Epidermal melanocyte (primary cell): ENCODE measurements around the gene DHRSX.
"Not testable (repeated sequence)": the region's sequence is repeated elsewhere in the genome, so short reads cannot be mapped to it uniquely, and the experiment has no call there.

Source experiments
- DNase-seq: peaks from one replicate; pipeline ENCODE4 v3.0.0; 2011; ENCODE audit warnings: low spot score; ENCODE audit not compliant: insufficient read length

The DHRSX gene

GRCh38 chrX:2226182-2226581 is 274.6 kb downstream of the DHRSX start:
- DNase-seq = no peak

DNA sequence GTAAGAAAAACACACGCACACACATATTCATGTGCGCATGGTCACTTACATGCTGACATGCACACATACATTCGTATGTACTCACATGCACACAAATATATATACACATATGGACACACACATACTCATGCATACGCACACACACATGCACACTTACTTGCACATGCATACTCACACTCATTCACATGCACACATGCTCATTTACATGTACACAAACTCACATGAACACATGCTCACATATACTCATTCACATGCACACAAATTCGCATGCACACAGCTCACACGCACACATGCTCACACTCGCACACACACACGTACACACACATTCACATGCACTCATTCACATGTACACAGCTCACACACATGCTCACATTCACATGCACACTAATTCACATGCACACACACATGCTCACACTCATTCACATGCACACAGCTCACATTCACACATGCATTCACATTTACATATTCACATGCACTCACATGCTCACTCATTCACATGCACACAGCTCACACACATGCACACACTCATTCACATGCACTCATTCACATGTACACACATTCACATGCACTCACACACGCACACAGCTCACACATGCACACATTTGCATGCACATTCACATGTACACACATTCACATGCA is 276.1 kb downstream of the DHRSX start:
- DNase-seq = no peak

DNA sequence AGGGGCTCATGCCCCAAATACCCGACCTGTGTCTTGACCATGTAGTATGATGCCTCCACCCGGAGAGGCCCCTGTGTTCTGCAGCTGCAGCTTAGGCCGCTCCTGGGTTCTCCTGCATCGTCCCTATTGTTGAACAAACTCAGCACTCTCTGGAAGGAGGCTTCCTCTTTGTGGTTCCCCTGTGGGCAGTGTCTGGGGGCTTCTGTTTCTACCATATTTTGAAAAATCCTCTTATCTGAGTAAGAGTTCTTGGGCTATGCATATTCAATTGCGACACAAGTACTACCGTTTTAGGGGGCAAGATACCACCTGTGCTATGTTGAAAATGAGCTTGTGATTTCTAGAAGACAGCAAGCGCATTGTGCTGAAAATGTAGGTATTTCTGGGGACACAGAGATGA is 276.6 kb downstream of the DHRSX start:
- DNase-seq = no peak

DNA sequence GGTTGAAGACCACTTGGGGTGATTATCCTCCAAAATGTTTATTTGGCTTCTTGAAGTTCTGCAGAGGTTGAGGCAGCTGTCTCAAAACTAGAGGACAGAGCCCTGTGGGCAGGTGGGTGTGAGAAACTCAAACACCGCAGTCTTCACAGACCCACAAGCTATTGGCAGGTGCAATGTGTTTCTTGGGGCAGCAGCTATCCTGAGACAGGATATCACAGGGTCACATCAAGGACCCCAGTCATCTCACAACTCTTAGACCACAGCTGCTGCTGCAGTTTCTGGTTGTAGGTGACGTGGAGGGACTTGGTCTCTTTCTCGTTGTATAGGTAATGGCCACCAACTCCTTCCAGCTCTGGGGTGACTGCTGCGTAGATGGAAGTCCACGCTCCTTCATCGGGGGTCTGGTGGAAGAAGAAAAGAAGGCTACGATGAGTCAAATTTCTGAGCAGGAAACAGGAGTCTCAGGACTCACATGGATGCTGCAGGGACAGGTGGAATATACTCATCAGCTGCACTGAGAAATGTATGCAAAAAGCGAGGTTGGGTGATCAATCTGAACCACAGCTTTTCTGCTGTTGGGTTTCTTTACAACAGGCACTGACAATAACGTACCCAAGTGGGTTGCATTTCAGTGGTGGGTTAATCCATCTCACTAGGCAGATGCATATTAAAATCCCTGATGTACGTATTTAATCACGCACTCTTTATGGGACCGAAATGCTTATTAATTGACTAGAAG is 279.8 kb downstream of the DHRSX start:
- no peak for DNase-seq

GRCh38 chrX:2220296-2220695 is 280.5 kb downstream of the DHRSX start:
- DNase-seq = no peak

DNA sequence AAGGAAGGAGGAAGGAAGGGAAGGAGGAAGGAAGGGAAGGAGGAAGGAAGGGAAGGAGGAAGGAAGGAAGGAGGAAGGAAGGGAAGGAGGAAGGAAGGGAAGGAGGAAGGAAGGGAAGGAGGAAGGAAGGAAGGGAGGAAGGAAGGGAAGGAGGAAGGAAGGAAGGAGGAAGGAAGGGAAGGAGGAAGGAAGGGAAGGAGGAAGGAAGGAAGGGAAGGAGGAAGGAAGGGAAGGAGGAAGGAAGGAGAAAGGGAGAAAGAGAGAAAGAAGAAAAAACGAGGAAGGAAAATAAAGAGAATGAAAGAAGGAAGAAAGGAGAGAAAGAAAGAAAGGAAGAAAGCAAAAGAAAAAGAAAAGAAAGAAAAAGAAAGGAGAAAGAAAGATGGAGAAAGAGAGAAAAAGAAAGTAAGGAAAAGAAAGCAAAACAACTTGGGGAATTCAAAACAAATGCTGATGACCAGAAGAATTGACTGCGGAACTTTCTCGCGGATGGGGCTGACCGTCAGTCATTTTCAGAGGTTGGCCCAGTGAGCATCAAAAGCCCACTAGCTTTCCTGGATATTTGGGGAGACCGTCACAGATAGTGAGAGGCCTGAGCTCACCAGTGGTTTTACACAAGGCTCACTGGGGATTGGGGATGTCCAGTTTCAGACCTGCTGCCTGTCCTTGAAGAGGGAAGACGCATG is 286.5 kb downstream of the DHRSX start:
- DNase-seq = not testable (repeated sequence)

DNA sequence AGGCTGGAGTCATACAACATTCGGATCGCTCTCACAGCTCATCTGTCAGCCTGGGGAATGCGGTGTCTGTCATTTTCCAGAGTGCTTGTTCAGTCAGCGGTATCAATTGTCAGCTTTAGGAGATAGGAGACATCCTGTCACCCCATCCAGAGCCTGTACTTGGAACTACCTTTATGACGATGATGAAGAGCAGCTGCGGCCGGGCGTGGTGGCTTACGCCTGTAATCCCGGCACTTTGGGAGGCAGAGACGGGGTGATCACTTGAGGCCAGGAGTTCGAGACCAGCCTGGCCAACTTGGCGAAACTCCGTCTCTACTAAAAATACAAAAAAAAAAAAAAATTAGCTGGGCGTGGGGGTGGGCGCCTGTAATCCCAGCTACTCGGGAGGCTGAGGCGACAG is 289.1 kb downstream of the DHRSX start:
- not testable (repeated sequence) for DNase-seq

- no peak for DNase-seq
These were observed 307.5 kb downstream of the DHRSX start for GRCh38 chrX:2193273-2193592.

GRCh38 chrX:2192584-2193272 is 308.0 kb downstream of the DHRSX start:
- no peak for DNase-seq

DNA sequence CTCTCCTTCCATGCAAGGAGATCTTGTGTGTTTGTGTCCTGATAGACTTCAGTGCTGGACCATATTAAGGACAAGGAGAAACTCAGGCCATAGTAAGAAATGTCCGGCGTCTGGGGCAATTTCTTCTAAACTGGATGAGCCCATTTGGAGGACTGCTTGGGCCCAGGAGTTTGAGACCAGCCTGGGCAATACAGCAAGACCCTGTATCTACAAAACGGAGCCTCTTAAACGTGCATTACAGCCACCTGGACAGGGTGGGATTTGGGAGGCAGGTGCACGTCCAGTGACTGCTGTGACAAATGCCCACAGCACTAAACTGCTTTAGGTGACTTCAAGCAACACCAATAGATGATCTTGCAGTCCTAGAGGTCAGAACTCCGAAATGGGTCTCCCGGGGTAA is 311.9 kb downstream of the DHRSX start:
- DNase-seq = no peak

GRCh38 chrX:2188330-2188792 is 312.4 kb downstream of the DHRSX start:
- DNase-seq = no peak

DNA sequence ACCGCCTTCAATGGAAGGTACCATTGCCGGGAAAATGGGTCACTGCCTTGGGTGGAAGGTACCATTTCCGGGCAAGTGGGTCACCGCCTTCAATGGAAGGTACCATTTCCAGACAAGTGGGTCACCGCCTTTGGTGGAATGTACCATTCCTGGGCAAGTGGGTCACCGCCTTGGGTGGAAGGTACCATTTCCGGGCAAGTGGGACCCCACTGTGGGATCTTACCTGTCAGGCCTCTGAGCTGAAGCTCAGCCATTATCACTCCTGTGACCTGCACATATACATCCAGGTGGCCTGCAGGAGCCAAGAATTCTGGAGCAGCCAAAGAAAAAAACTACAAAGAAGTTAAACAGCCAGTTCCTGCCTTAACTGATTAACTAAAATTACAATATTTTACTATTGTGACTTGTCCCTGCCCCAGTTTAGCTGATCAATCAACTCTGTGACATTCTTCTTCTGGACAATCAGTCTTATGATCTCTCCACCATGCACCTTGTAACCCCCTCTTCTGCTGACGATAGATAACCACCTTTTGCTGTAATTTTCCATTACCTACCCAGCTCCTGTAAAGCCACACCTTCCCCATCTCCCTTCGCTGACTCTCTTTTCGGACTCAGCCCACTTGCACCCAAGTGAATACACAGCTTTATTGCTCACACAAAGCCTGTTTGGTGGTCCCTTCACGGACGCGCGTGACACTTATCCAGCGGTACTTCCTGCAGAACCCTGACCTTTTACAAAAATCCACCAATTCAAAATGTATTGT is 313.2 kb downstream of the DHRSX start:
- no peak for DNase-seq

GRCh38 chrX:2185341-2186082 is 315.3 kb downstream of the DHRSX start:
- no peak for DNase-seq

GRCh38 chrX:2184089-2184488 is 316.7 kb downstream of the DHRSX start:
- no peak for DNase-seq

- no peak for DNase-seq
These were observed 317.5 kb downstream of the DHRSX start for GRCh38 chrX:2183193-2183725.

- DNase-seq = no peak
These were observed 323.2 kb downstream of the DHRSX start for GRCh38 chrX:2177541-2177940.

DNA sequence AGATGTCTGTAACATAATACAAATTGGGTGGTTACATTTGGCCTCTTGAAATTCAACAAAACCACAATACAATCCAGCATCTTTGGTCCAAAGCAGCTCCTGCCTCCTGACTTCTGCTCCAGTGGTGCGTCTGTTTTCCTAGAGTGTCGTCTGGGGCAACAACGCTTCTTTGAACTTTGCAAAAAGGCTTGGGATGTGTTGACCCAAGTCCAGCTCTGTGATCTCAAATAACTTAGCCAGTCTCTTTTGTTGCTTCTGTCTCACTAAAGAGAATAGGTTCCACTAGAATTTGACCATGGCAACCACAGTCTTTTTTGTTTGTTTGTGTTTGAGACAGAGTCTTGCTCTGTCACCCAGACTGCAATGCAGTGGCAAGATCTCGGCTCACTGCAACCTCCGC is 324.0 kb downstream of the DHRSX start:
- no peak for DNase-seq

DNA sequence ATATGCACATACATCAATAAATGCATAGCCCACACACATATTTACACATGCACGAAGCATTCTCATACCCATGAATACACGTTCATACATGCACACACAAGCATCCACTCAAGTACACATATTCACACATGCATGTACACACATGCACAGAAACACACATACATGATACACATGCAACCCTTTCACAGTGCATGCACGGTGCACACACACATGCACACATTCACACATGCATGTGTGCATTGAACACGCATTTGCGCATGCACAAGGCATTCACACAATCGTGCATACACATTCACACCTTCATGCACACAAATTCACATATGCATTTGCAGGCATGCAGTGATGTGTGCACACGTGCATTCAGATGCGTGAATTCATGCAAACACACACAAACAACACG is 324.5 kb downstream of the DHRSX start:
- DNase-seq = no peak

DNA sequence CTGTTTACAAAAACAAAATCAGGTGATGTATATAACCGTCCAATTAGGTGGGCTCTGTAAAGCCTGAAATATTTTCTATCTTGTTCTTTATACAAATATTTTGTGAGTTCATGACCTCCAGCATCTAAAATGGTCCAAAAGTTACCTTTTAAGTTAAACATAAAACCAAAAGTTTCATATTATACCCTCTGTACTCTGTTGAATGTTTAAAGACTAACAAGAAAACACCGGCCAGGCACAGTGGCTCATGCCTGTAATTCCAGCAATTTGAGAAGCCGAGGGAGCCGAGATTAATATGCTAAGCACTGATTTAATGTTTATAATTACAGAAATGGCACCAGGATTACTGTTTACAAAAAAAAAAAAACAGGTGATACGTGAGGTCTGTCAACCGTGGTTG is 328.4 kb downstream of the DHRSX start:
- no peak for DNase-seq
